ENCODE measurements around the gene SFTA2.

DNA sequence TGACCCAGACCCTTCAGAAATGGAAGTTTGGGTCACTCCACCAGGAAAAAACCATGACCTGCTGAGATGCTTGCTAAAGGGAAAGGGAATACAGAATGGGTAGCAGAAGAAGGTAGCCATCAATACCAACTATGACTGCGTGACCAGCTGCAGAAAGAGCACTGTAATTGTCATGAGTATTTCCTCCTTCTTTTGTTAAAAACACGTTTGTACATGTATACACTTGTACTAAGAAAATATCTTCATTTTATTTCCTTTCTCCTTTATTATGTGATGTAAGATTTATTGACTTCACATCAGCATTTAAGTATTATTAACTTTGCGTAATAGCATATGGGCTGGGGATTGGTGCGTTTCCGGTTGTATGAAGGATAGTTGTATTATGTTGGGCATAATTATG is 39.0 kb upstream of the SFTA2 start:
- TF ChIP-seq, protein P1, sequence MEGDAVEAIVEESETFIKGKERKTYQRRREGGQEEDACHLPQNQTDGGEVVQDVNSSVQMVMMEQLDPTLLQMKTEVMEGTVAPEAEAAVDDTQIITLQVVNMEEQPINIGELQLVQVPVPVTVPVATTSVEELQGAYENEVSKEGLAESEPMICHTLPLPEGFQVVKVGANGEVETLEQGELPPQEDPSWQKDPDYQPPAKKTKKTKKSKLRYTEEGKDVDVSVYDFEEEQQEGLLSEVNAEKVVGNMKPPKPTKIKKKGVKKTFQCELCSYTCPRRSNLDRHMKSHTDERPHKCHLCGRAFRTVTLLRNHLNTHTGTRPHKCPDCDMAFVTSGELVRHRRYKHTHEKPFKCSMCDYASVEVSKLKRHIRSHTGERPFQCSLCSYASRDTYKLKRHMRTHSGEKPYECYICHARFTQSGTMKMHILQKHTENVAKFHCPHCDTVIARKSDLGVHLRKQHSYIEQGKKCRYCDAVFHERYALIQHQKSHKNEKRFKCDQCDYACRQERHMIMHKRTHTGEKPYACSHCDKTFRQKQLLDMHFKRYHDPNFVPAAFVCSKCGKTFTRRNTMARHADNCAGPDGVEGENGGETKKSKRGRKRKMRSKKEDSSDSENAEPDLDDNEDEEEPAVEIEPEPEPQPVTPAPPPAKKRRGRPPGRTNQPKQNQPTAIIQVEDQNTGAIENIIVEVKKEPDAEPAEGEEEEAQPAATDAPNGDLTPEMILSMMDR (IDR thresholded peaks at IDR 0.05; ENCODE audit: poor library complexity, severe bottlenecking), result no peak
- TF ChIP-seq RAD21 (conservative IDR thresholded peaks at IDR 0.05) (no peak), POLR2AphosphoS5 (IDR thresholded peaks at IDR 0.05) (no peak), EZH2 (IDR thresholded peaks at IDR 0.05; ENCODE audit: borderline replicate concordance, insufficient read depth, low read length, poor library complexity, severe bottlenecking) (no peak), SMC3 (conservative IDR thresholded peaks at IDR 0.05; ENCODE audit: poor library complexity) (no peak), EP300 (conservative IDR thresholded peaks at IDR 0.05; ENCODE audit: poor library complexity, severe bottlenecking) (no peak), TAF1 (IDR thresholded peaks at IDR 0.05; ENCODE audit: low read depth) (no peak)
- TF ChIP-seq, protein P2, sequence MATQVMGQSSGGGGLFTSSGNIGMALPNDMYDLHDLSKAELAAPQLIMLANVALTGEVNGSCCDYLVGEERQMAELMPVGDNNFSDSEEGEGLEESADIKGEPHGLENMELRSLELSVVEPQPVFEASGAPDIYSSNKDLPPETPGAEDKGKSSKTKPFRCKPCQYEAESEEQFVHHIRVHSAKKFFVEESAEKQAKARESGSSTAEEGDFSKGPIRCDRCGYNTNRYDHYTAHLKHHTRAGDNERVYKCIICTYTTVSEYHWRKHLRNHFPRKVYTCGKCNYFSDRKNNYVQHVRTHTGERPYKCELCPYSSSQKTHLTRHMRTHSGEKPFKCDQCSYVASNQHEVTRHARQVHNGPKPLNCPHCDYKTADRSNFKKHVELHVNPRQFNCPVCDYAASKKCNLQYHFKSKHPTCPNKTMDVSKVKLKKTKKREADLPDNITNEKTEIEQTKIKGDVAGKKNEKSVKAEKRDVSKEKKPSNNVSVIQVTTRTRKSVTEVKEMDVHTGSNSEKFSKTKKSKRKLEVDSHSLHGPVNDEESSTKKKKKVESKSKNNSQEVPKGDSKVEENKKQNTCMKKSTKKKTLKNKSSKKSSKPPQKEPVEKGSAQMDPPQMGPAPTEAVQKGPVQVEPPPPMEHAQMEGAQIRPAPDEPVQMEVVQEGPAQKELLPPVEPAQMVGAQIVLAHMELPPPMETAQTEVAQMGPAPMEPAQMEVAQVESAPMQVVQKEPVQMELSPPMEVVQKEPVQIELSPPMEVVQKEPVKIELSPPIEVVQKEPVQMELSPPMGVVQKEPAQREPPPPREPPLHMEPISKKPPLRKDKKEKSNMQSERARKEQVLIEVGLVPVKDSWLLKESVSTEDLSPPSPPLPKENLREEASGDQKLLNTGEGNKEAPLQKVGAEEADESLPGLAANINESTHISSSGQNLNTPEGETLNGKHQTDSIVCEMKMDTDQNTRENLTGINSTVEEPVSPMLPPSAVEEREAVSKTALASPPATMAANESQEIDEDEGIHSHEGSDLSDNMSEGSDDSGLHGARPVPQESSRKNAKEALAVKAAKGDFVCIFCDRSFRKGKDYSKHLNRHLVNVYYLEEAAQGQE (IDR thresholded peaks at IDR 0.05; ENCODE audit: borderline replicate concordance), result no peak
